SW480 (cell line): ENCODE results near the gene HSPA14.
A peak's percentile ranks its signal among the peaks of the same experiment; 100 is the strongest.
"Not testable (repeated sequence)": the region's sequence is repeated elsewhere in the genome, so short reads cannot be mapped to it uniquely, and the experiment has no call there.

ENCODE experiments used
- DNase-seq: peaks from one replicate; pipeline ENCODE4 v3.0.0-alpha.2; 2016; ENCODE audit warnings: low spot score

Gene HSPA14, protein sequence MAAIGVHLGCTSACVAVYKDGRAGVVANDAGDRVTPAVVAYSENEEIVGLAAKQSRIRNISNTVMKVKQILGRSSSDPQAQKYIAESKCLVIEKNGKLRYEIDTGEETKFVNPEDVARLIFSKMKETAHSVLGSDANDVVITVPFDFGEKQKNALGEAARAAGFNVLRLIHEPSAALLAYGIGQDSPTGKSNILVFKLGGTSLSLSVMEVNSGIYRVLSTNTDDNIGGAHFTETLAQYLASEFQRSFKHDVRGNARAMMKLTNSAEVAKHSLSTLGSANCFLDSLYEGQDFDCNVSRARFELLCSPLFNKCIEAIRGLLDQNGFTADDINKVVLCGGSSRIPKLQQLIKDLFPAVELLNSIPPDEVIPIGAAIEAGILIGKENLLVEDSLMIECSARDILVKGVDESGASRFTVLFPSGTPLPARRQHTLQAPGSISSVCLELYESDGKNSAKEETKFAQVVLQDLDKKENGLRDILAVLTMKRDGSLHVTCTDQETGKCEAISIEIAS

DNA sequence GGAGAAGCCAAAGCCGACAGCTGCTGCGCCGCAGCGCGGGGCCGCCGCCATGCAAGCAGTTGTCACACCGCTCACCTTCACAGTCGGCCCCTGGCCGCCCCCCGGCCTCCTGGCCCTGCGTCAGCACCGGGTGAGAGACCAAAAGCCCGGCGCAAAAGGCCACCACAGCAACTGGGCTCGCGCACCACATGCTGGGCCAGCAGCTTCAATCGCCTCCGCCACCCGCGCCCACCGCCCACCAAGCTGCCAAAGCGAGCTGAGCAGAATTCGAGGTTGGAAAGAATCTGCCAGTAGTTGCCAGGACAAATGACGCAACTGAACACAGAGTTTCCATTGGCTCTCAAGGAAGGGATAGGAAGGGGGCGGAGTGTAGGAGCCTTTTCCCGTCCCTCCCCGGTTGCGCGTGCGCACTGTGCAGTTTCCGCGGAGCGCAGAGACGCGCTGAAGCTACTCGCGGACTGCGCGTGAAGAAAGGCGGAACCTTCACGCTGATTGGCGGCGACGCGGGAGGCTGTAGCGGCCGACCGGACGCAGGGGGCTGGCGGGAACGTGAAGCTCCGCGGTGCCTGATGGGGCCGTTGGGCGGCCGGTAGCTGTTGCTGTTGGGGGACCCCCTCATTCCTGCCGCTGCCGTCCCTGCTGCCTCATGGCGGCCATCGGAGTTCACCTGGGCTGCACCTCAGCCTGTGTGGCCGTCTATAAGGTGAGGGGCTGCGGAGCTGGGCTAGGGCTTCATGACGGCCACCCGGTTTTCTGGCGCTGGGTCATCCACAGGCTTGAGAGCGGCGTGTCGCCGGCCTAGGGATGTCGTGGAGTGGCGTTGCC, at the start of gene HSPA14, which contains the start of the genes CDNF and MSANTD7:
Gene HSPA14, plus strand, starts transcription at position 550 of the 825 bp plus-strand sequence. Its CDS starts 97 bp downstream, at position 647.
Gene CDNF, minus strand, starts transcription at position 281 of the 825 bp plus-strand sequence. Its CDS starts 91 bp downstream, at position 190.
Gene MSANTD7, plus strand, starts transcription at position 550 of the 825 bp plus-strand sequence. CDS start 3,979 bp downstream, outside the sequence.
- DNase-seq: peak; percentile 97

GRCh38 chr10:14798636-14799035, 39.5 kb upstream of the HSPA14 start:
- no peak for DNase-seq

- no peak for DNase-seq
Measured at GRCh38 chr10:14800397-14800796, 37.7 kb upstream of the HSPA14 start.

DNA sequence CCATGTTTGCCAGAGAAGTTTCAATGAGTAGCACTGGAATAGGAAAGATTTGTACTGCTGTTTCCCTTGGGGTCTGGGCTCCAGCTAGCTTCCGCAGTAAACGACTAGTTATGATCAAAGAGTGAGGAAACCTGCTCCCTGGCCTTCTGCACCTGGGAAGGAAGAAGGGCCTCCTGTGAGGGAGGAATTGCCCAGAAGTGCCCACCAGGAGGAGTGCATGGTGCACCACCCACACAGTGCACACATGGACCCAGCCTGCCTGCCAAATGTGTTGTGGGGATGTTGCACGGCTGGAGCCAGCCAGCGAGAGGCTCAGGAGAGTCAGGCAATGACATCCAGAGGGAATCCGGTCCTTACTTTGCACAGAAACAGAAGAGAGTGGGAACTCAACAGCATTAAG, 36.4 kb upstream of the HSPA14 start:
- DNase-seq: no peak

- no peak for DNase-seq
Measured at GRCh38 chr10:14803827-14804226, 34.3 kb upstream of the HSPA14 start.

- no peak for DNase-seq
Measured at GRCh38 chr10:14806318-14806717, 31.8 kb upstream of the HSPA14 start.

DNA sequence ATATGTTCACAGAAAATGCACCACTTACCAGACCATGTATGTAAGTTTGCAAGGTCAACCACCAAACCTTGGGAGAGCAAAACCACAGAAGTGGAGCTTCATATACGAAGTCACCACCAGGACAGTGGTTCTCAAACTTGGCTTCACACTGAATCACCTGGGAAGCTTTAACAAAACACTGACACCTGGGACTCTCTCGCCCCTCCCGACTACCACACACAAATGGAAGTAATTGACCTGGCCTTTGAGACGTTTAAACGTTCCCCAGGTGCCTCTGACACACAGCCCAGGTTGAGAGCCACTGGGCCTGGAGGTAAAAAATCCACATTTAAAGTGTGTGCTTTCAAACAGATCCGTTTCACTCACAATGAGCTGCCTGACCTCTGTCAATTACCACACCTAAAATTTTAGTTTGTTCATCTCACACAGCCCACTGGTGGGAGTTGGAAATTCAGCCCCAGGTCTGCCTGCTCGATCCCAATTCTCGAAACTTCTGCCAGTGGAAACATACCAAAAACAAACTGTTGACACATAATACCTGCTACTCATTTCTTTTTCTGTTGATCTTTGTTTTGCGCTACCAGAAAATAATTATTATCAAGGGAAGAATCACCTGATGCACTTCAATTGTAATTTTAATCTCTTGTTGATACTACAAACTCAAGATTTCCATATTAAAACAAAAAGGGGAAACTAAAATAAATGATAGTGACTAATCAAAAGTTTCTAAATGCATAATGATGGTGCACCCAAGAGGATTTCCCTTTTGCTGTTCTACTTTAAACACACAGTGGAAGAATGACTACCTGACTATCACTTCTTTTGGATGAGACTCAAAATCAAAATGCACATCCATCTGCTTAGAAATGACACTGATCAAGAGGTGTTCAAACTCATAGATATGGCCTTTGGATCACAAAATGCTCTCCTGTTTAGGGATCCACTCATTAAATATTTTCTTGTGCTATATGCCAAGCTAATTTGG, 26.8 kb upstream of the HSPA14 start:
- no peak for DNase-seq

- DNase-seq: peak; percentile 9
Measured at GRCh38 chr10:14812271-14812670, 25.8 kb upstream of the HSPA14 start.

- DNase-seq: no peak
Measured at GRCh38 chr10:14815681-14816080, 22.4 kb upstream of the HSPA14 start.

- not testable (repeated sequence) for DNase-seq
Measured at GRCh38 chr10:14816717-14817116, 21.4 kb upstream of the HSPA14 start.

DNA sequence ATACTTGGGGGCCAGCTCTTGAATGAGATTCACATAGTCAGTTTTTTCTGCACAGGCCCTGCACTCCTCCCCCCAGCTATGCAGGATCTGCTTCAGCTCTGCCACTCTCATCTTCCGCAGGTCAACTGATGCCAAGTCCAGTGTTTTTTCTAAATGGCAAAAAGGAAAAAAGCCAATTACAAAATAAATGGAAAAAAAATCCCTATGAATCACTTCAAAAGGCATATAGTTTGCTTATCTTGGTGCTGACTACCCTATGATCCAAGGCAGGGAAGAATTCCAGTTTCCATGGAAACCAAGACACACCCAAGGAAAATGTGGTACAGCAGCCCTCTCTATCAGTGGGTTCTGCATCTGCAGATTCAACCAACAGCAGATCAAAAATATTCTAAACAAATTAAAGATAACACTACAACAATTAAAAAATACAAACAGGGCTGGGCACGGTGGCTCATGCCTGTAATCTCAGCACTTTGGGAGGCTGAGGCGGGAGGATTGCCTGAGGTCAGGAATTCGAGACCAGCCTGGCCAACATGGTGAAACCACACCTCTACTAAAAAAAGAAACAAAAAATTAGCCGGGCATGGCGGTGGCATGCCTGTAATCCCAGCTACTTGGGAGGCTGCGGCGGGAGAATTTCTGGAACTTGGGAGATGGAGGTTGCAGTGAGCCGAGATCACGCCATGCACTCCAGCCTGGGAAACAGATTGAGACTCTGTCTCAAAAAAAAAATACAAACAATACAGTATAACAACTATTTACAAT, 17.9 kb upstream of the HSPA14 start:
- no peak for DNase-seq

GRCh38 chr10:14820775-14821154, 17.3 kb upstream of the HSPA14 start:
- DNase-seq: no peak

- DNase-seq: no peak
Measured at GRCh38 chr10:14821635-14822375, 16.3 kb upstream of the HSPA14 start.

- peak; percentile 34 for DNase-seq
Measured at GRCh38 chr10:14822879-14823755, 15.0 kb upstream of the HSPA14 start.

DNA sequence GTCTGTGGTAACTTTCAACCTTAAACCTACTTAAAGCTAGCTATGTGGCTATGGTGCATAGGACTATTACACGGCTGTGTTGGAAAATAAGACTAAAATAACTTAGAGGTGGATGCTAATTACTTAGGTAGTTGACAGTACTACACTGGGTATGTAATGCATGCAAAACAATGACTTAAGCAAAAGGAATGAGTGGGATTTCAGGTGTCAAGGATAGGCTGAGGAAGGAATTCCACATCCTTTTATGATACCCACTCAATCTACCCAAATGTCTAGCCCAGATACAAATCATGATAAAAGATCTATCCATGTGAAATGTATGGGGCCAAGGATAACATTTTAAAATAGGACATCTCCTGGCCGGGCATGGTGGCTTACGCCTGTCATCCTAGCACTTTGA, 14.1 kb upstream of the HSPA14 start:
- no peak for DNase-seq

GRCh38 chr10:14826076-14826829, 11.9 kb upstream of the HSPA14 start:
- no peak for DNase-seq

- no peak for DNase-seq
Measured at GRCh38 chr10:14833106-14833505, 5.0 kb upstream of the HSPA14 start.

GRCh38 chr10:14836208-14836607, 1.9 kb upstream of the HSPA14 start:
- DNase-seq: no peak
